AG04449 (cell line): ENCODE results near the gene ZFR2.

ENCODE experiments used
- CTCF ChIA-PET: fragments of 350-600 bp; formaldehyde crosslinking; extraction: SDS; loops from one replicate; lab custom pipeline; 2021; ENCODE audit warnings: antibody characterized with exemption; lab: Yijun Ruan, JAX
- POLR2A ChIA-PET: fragments of 400-600, 350-600 bp; formaldehyde crosslinking; extraction: SDS; loops from one replicate; lab custom pipeline; 2020; ENCODE audit warnings: antibody characterized with exemption, inconsistent platforms; lab: Yijun Ruan, JAX
- DNase-seq: peaks from one replicate; pipeline ENCODE4 v3.0.0-alpha.2; 2010; ENCODE audit warnings: low read depth, low spot score
- H3K4me3 ChIP-seq: 2 replicates; pipeline ENCODE4 v1.5.1; 2011; ENCODE audit warnings: low read depth, mild to moderate bottlenecking, control low read depth, low read length
- CTCF ChIP-seq: IDR thresholded peaks from one replicate; pipeline ENCODE4 v1.5.1; 2011; ENCODE audit warnings: mild to moderate bottlenecking, moderate library complexity, low read length, control low read depth, inconsistent platforms; ENCODE audit not compliant: insufficient read depth; ENCODE audit errors: missing control alignments

ZFR2 gene

DNA sequence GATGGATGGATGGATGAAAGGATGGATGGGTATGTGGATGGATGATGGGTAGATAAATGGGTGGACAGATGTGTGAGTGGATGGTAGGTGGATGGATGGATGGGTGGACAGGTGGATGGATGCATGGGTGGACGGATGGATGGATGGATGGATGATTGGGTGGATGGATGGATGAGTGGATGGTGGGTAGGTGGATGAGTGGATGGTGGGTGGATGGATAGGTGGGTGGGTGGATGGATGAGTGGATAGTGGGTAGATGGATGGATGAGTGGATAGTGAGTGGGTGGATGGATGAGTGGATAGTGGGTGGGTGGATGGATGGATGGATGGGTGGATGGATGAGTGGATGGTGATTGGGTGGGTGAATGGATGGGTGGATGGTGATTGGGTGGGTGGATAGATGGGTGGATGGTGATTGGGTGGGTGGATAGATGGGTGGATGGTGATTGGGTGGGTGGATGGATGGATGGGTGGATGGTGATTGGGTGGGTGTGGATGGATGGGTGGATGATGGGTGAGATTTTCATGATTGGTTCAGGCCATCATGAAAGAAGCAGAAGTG lies 92.3 kb downstream of the ZFR2 start:
- ChIA-PET POLR2A (no interaction called here), CTCF (no interaction called here)
- TF ChIP-seq CTCF: no peak
- no peak for DNase-seq
- no peak overlapping the region for H3K4me3 ChIP-seq

DNA sequence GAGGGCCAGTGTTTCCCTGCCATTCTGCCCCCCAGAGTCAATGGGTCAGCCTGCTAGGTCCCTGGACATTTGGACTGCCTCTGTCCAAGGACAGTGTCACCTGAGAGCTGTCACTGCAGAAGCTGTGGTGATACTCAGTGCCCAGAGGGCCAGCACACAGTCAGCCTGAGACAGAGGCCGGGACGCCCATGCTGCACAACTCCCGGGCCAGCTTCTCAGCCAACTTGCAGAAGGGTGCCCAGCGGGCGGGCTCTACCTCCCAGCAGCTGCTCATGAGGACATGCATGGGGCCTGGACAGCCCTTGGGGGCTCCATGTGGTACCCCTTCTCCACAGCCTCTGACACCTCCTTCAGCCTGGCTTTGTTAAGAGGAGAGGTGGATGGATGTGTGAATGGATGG lies 93.0 kb downstream of the ZFR2 start:
- POLR2A ChIA-PET: no interaction called here
- no peak for TF ChIP-seq CTCF
- DNase-seq: no peak
- H3K4me3 ChIP-seq: no peak overlapping the region
- CTCF ChIA-PET: interaction anchor here (2.3 kb wide), 1 partner anchor 13 kb away, joined by 6 read pairs; the partner anchor contains the start of gene MRPL54

- H3K4me3 ChIP-seq: no peak overlapping the region
- POLR2A ChIA-PET: no interaction called here
- DNase-seq: no peak
- CTCF ChIA-PET: interaction anchor here (2.3 kb wide), 1 partner anchor 13 kb away, joined by 6 read pairs; the partner anchor contains the start of gene MRPL54
- TF ChIP-seq CTCF: no peak
Observed at GRCh38 chr19:3775374-3775711, 93.5 kb downstream of the ZFR2 start.

- no peak for TF ChIP-seq CTCF
- no peak for DNase-seq
- no peak overlapping the region for H3K4me3 ChIP-seq
- CTCF ChIA-PET: interaction anchor here (2.3 kb wide), 1 partner anchor 12 kb away, joined by 6 read pairs; the partner anchor contains the start of gene MRPL54
- POLR2A ChIA-PET: interaction anchor here (0.5 kb wide), 1 partner anchor 211 kb away, joined by 3 read pairs; no protein-coding TSS in a partner anchor
Observed at GRCh38 chr19:3774621-3775373, 94.0 kb downstream of the ZFR2 start.

- CTCF ChIA-PET: interaction anchor here (2.3 kb wide), 1 partner anchor 11 kb away, joined by 6 read pairs; the partner anchor contains the start of gene MRPL54
- no peak for TF ChIP-seq CTCF
- POLR2A ChIA-PET: no interaction called here
- no peak overlapping the region for H3K4me3 ChIP-seq
- DNase-seq: no peak
Observed at GRCh38 chr19:3773814-3774515, 94.9 kb downstream of the ZFR2 start.
